ENCODE results near the gene ANKH. TPM values are rescaled to one million over a fixed set of nuclear protein-coding genes. Genes with fewer than 3 reads are reported as not detected.
A peak's percentile ranks its signal among the peaks of the same experiment; 100 is the strongest.
"Not testable (repeated sequence)": the region's sequence is repeated elsewhere in the genome, so short reads cannot be mapped to it uniquely, and the experiment has no call there.

ANKH gene
- total RNA-seq, 6 donors from 2014 or later, result 17.2 to 66.7 (median 24.5) TPM

GRCh38 chr5:14849516-14850294 lies 21.9 kb downstream of the ANKH start:
- ATAC-seq (ENCODE audit: low FRiP score in 2 of 2) (no peak), DNase-seq (peak in 1 of 2 donors; percentile 4)
- no peaks in the 10 kb centered on the region for H3K36me3 ChIP-seq
- H3K4me3 ChIP-seq, result no peak overlapping the region
- no peak overlapping the region for H3K27ac ChIP-seq
- H3K9me3 ChIP-seq, result no peaks in the 10 kb centered on the region
- no peaks in the 10 kb centered on the region for H3K4me1 ChIP-seq
- 80 to 92% methylated on average over 10 to 14 of the region's 14 CpGs for WGBS, 2 donors
- no peak for TF ChIP-seq CTCF (IDR thresholded peaks at IDR 0.05)
- TF ChIP-seq POLR2A (IDR thresholded peaks at IDR 0.05), result no peak
- no peak for TF ChIP-seq POLR2AphosphoS5 (IDR thresholded peaks at IDR 0.05)
- TF ChIP-seq EP300 (IDR thresholded peaks at IDR 0.05), result no peak
- no peaks in the 10 kb centered on the region for H3K27me3 ChIP-seq

- 78 to 84% methylated on average over 3 of the region's 3 CpGs for WGBS, 2 donors
- not testable (repeated sequence) for DNase-seq, H3K4me1 ChIP-seq
These were observed 22.6 kb downstream of the ANKH start for GRCh38 chr5:14848942-14849341.

GRCh38 chr5:14848385-14848784 lies 23.2 kb downstream of the ANKH start:
- TF ChIP-seq CTCF (IDR thresholded peaks at IDR 0.05), result no peak
- TF ChIP-seq POLR2AphosphoS5 (IDR thresholded peaks at IDR 0.05), result no peak
- TF ChIP-seq POLR2A (IDR thresholded peaks at IDR 0.05), result no peak
- no peak for TF ChIP-seq EP300 (IDR thresholded peaks at IDR 0.05)
- ATAC-seq (ENCODE audit: low FRiP score in 2 of 2) (no peak), DNase-seq (peak in 1 of 2 donors; percentile 59)
- Histone ChIP-seq H3K4me3 (no peak overlapping the region), H3K4me1 (no peaks in the 10 kb centered on the region), H3K36me3 (no peaks in the 10 kb centered on the region), H3K27me3 (no peaks in the 10 kb centered on the region), H3K9me3 (no peaks in the 10 kb centered on the region), H3K27ac (no peak overlapping the region)
- WGBS, 2 donors, result 94 to 99% methylated on average over 21 of the region's 21 CpGs

More at GRCh38 chr5:14848942-14849341, 22.6 kb downstream of the ANKH start:
- not testable (repeated sequence) for H3K36me3 ChIP-seq; H3K9me3 ChIP-seq; ATAC-seq (ENCODE audit: low FRiP score in 2 of 2); H3K27ac ChIP-seq; H3K27me3 ChIP-seq; H3K4me3 ChIP-seq

- no peak for ATAC-seq (ENCODE audit: low FRiP score in 2 of 2)
- Histone ChIP-seq H3K9me3 (no peaks in the 10 kb centered on the region), H3K36me3 (no peaks in the 10 kb centered on the region), H3K4me1 (no peaks in the 10 kb centered on the region), H3K4me3 (no peak overlapping the region), H3K27me3 (no peaks in the 10 kb centered on the region), H3K27ac (no peak overlapping the region)
- DNase-seq, result no peak
- WGBS, 2 donors, result 85 to 95% methylated on average over 4 to 5 of the region's 5 CpGs
- TF ChIP-seq POLR2AphosphoS5 (IDR thresholded peaks at IDR 0.05), result no peak
- TF ChIP-seq EP300 (IDR thresholded peaks at IDR 0.05), result no peak
- no peak for TF ChIP-seq POLR2A (IDR thresholded peaks at IDR 0.05)
- no peak for TF ChIP-seq CTCF (IDR thresholded peaks at IDR 0.05)
These were observed 24.1 kb downstream of the ANKH start for GRCh38 chr5:14847471-14847870.

GRCh38 chr5:14842117-14842516 lies 29.5 kb downstream of the ANKH start:
- TF ChIP-seq POLR2A (IDR thresholded peaks at IDR 0.05) (no peak), CTCF (IDR thresholded peaks at IDR 0.05) (no peak), POLR2AphosphoS5 (IDR thresholded peaks at IDR 0.05) (no peak), EP300 (IDR thresholded peaks at IDR 0.05) (no peak)
- DNase-seq (no peak), ATAC-seq (ENCODE audit: low FRiP score in 2 of 2) (no peak)
- Histone ChIP-seq H3K4me1 (no peaks in the 10 kb centered on the region), H3K4me3 (no peak overlapping the region), H3K27ac (no peak overlapping the region), H3K27me3 (no peaks in the 10 kb centered on the region), H3K36me3 (no peaks in the 10 kb centered on the region), H3K9me3 (no peaks in the 10 kb centered on the region)
- WGBS, 2 donors, result 96 to 97% methylated on average over 3 to 4 of the region's 4 CpGs
